Hepatocyte (in vitro differentiated cells): ENCODE results near the gene ARHGAP22. TPM values are rescaled to one million over a fixed set of nuclear protein-coding genes. Genes with fewer than 3 reads are reported as not detected.

Source experiments
- DNase-seq: peaks from one replicate; pipeline ENCODE4 v3.0.0-alpha.2; 2016; ENCODE audit warnings: low spot score
- H2AFZ ChIP-seq: fragments of 200-600 bp; sonication (generic); 2 replicates; pipeline ENCODE4 v1.6.0; 2016; ENCODE audit warnings: antibody characterized with exemption, mild to moderate bottlenecking
- H3K27ac ChIP-seq: fragments of 200-600 bp; sonication (generic); 2 replicates; pipeline ENCODE4 v1.5.1; 2016; ENCODE audit warnings: mild to moderate bottlenecking
- H3K27me3 ChIP-seq: fragments of 200-600 bp; sonication (generic); 2 replicates; pipeline ENCODE4 v1.6.1; 2016
- H3K36me3 ChIP-seq: fragments of 200-600 bp; sonication (generic); replicated peaks from 2 replicates; pipeline ENCODE4 v1.5.1; 2016; ENCODE audit warnings: low read depth; ENCODE audit not compliant: insufficient read depth
- H3K4me1 ChIP-seq: fragments of 200-600 bp; sonication (generic); 2 replicates; pipeline ENCODE4 v1.5.1; 2016; ENCODE audit warnings: mild to moderate bottlenecking, moderate library complexity; ENCODE audit not compliant: insufficient read depth
- H3K4me2 ChIP-seq: fragments of 200-600 bp; sonication (generic); 2 replicates; pipeline ENCODE4 v1.6.0; 2016
- H3K4me3 ChIP-seq: fragments of 200-600 bp; sonication (generic); 2 replicates; pipeline ENCODE4 v1.5.1; 2016; ENCODE audit warnings: mild to moderate bottlenecking
- H3K79me2 ChIP-seq: fragments of 200-600 bp; sonication (generic); 2 replicates; pipeline ENCODE4 v1.6.0; 2017; ENCODE audit warnings: mild to moderate bottlenecking
- H3K9me2 ChIP-seq: fragments of 200-600 bp; sonication (generic); replicated peaks from 2 replicates; pipeline ENCODE4 v1.6.0; 2017; ENCODE audit warnings: mild to moderate bottlenecking; ENCODE audit not compliant: insufficient read depth
- H3K9me3 ChIP-seq: fragments of 200-600 bp; sonication (generic); 2 replicates; pipeline ENCODE4 v1.5.1; 2016; ENCODE audit warnings: low read depth, mild to moderate bottlenecking
- H4K20me1 ChIP-seq: fragments of 200-600 bp; sonication (generic); 2 replicates; pipeline ENCODE4 v1.6.0; 2016; ENCODE audit warnings: mild to moderate bottlenecking; ENCODE audit not compliant: insufficient read depth, poor library complexity, severe bottlenecking
- CTCF ChIP-seq: fragments of 200-600 bp; sonication (generic); IDR thresholded peaks from 2 replicates; pipeline ENCODE4 v1.5.1; 2016; ENCODE audit warnings: antibody characterized with exemption, mild to moderate bottlenecking; ENCODE audit not compliant: poor library complexity
- EZH2 ChIP-seq: fragments of 200-600 bp; sonication (generic); IDR thresholded peaks from 2 replicates; pipeline ENCODE4 v1.6.1; 2016; ENCODE audit warnings: antibody characterized with exemption, mild to moderate bottlenecking, borderline replicate concordance
- EZH2phosphoT487 ChIP-seq: fragments of 200-600 bp; sonication (generic); IDR thresholded peaks from one replicate; pipeline ENCODE4 v1.6.1; 2018; ENCODE audit warnings: antibody characterized with exemption, mild to moderate bottlenecking, low read depth, moderate library complexity; ENCODE audit not compliant: unreplicated experiment, severe bottlenecking
- WGBS: methylation state at CpG from one replicate; pipeline ENCODE4 v1.1.6; 2016; ENCODE audit warnings: low lambda C conversion rate; ENCODE audit errors: missing lambda C conversion rate; 5-methylcytosine and 5-hydroxymethylcytosine counted together
- polyA plus RNA-seq: library from polyadenylated mRNA; unstranded; fragments of >200 nt; fragmentation: Nextera tagmentation; extraction: Ambion mirVana; gene quantifications from 2 replicates; pipeline ENCODE4 v1.2.1, GENCODE V29; 2016
- total RNA-seq: library from RNA; depleted of rRNA; stranded (reverse); fragments of >200 nt; gene quantifications from 2 replicates; pipeline ENCODE4 v1.2.3, GENCODE V29; 2014

Gene ARHGAP22
- total and polyA plus RNA-seq, 2 experiments from 2014 or later, result 1.7 to 1.8 TPM

DNA sequence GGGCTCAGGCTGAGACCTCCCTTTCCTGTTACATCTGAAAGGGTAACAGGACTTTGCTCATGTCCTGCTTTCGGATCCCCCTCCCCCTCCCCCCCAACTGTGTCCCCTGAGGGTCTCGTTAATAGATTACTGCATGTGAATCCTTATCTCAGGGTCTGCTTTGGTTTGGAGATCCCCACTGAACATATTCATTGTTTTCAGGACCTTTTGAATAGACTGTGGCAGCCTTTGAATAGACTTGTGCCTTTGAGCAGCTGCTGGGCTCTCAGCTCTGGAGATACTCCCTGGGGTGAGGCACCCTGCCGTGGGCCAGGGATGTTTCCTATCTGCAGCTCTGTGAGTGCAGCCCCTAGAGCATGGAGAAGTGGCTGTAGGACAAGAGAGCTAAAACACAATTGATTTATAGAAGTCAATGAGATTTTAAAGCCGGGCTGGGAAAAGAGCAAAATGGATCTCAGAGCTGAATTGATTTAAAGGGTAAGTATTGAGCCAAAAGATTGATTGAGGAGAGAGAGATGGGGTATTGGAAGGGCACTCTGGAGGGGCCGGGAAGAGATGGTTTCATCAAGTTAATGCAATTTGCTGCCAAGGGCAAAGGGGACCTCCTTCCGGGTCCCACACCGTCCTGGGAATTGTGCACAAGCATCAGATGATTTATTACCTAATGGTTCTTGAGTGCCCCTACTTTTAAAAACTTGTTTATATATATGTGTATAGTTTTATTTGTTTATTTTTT lies 9.9 kb downstream of the ARHGAP22 start:
- Histone ChIP-seq H3K4me2 (no peak overlapping the region), H3K9me3 (no peaks in the 10 kb centered on the region), H3K9me2 (no peaks in the 10 kb centered on the region), H3K36me3 (no peaks in the 10 kb centered on the region), H2AFZ (no peak overlapping the region), H3K27me3 (no peaks in the 10 kb centered on the region), H4K20me1 (no peaks in the 10 kb centered on the region), H3K27ac (no peak overlapping the region), H3K79me2 (no peaks in the 10 kb centered on the region), H3K4me1 (no peaks in the 10 kb centered on the region), H3K4me3 (no peak overlapping the region)
- TF ChIP-seq EZH2phosphoT487 (no peak), CTCF (no peak), EZH2 (no peak)
- DNase-seq, result no peak
- 49% methylated on average over 7 of the region's 7 CpGs for WGBS

- Histone ChIP-seq H3K36me3 (no peaks in the 10 kb centered on the region), H3K27me3 (no peaks in the 10 kb centered on the region), H3K4me1 (no peaks in the 10 kb centered on the region), H3K4me3 (no peak overlapping the region), H4K20me1 (no peaks in the 10 kb centered on the region), H3K4me2 (no peak overlapping the region), H3K27ac (no peak overlapping the region), H3K9me2 (no peaks in the 10 kb centered on the region), H2AFZ (no peak overlapping the region), H3K79me2 (no peaks in the 10 kb centered on the region), H3K9me3 (no peaks in the 10 kb centered on the region)
- WGBS, result 83% methylated on average over 4 of the region's 4 CpGs
- TF ChIP-seq EZH2, result no peak
- no peak for TF ChIP-seq CTCF
- no peak for TF ChIP-seq EZH2phosphoT487
- no peak for DNase-seq
Measured at GRCh38 chr10:48594371-48594770, 10.5 kb downstream of the ARHGAP22 start.

DNA sequence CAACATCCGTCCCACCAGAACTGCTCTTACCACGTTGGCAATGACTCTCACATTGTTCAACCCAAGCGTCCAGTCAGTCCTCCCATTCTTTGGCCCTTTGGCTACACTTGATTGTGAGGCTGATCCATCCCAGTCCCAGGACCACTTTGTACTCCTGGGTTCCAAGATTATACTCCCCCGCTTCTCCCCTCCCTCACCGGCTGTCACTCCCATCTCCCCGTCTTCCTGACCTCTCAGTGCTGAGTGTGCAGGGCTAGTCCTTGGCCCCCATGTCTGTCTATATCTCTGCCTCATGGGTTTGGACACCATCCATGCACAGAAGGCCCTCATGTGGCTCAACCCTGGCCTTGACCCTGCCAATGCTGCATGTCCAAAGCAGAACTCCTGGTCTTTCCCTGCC lies 12.5 kb downstream of the ARHGAP22 start:
- 92% methylated on average over 6 of the region's 6 CpGs for WGBS
- H3K27ac ChIP-seq, result no peak overlapping the region
- no peaks in the 10 kb centered on the region for H3K9me3 ChIP-seq
- no peaks in the 10 kb centered on the region for H3K27me3 ChIP-seq
- no peaks in the 10 kb centered on the region for H3K79me2 ChIP-seq
- no peak overlapping the region for H3K4me2 ChIP-seq
- no peaks in the 10 kb centered on the region for H3K4me1 ChIP-seq
- no peak for DNase-seq
- no peak overlapping the region for H3K4me3 ChIP-seq
- no peak overlapping the region for H2AFZ ChIP-seq
- TF ChIP-seq CTCF, result no peak
- TF ChIP-seq EZH2phosphoT487, result no peak
- TF ChIP-seq EZH2, result no peak
- no peaks in the 10 kb centered on the region for H3K36me3 ChIP-seq
- no peaks in the 10 kb centered on the region for H3K9me2 ChIP-seq
- no peaks in the 10 kb centered on the region for H4K20me1 ChIP-seq
